SU-DHL-6 (cell line): ENCODE results near the gene CEP104.

Experiments
- H2AFZ ChIP-seq: fragments of 200-600 bp; sonication (generic); 2 replicates; pipeline ENCODE4 v1.6.1; 2014; ENCODE audit warnings: low read depth, mild to moderate bottlenecking, moderate library complexity, mixed read lengths, antibody characterized with exemption, low read length; ENCODE audit not compliant: severe bottlenecking
- H3F3A ChIP-seq: fragments of 200-600 bp; shearing (Covaris generic); 2 replicates; pipeline ENCODE4 v1.6.0; 2016; ENCODE audit warnings: antibody characterized with exemption, mild to moderate bottlenecking; ENCODE audit not compliant: insufficient read depth
- H3K27ac ChIP-seq: fragments of 200-600 bp; sonication (generic); 2 replicates; pipeline ENCODE4 v1.5.1; 2016; ENCODE audit warnings: low read depth, mild to moderate bottlenecking, low read length, moderate library complexity, mixed read lengths
- H3K27me3 ChIP-seq: fragments of 200-600 bp; sonication (generic), shearing (Covaris generic); 2 replicates; pipeline ENCODE4 v1.6.0; 2014; ENCODE audit warnings: mild to moderate bottlenecking, low read length
- H3K36me3 ChIP-seq: fragments of 200-600 bp; sonication (generic); 2 replicates; pipeline ENCODE4 v1.6.1; 2014; ENCODE audit warnings: mild to moderate bottlenecking, low read length, mixed read lengths
- H3K4me2 ChIP-seq: fragments of 300-600, 200-600 bp; shearing (Covaris generic), sonication (generic); 2 replicates; pipeline ENCODE4 v1.6.0; 2014; ENCODE audit warnings: low read length, low read depth, mild to moderate bottlenecking; ENCODE audit not compliant: poor library complexity, severe bottlenecking
- H3K4me3 ChIP-seq: fragments of 200-600 bp; sonication (generic); 2 replicates; pipeline ENCODE4 v1.5.1; 2014; ENCODE audit warnings: antibody characterized with exemption, low read length, mild to moderate bottlenecking, mixed read lengths; ENCODE audit not compliant: insufficient read depth, poor library complexity, severe bottlenecking
- H3K79me2 ChIP-seq: fragments of 200-600 bp; sonication (generic); 2 replicates; pipeline ENCODE4 v1.6.1; 2014; ENCODE audit warnings: mild to moderate bottlenecking, low read length, moderate library complexity; ENCODE audit not compliant: insufficient read depth
- H3K9ac ChIP-seq: fragments of 200-600 bp; sonication (generic); 2 replicates; pipeline ENCODE4 v1.7.0; 2014; ENCODE audit warnings: mild to moderate bottlenecking, low read length
- H3K9me2 ChIP-seq: fragments of 200-600 bp; sonication (generic); replicated peaks from 2 replicates; pipeline ENCODE4 v1.6.1; 2014; ENCODE audit warnings: low read length; ENCODE audit not compliant: insufficient read depth
- H3K9me3 ChIP-seq: fragments of 200-600 bp; sonication (generic); 2 replicates; pipeline ENCODE4 v1.6.1; 2014; ENCODE audit warnings: low read length, mixed read lengths; ENCODE audit not compliant: insufficient read depth
- H4K20me1 ChIP-seq: fragments of 200-600 bp; sonication (generic); 2 replicates; pipeline ENCODE4 v1.6.1; 2014; ENCODE audit warnings: low read depth, mild to moderate bottlenecking, antibody characterized with exemption, low read length, moderate library complexity, mixed read lengths
- EZH2phosphoT487 ChIP-seq: fragments of 200-600 bp; sonication (generic), shearing (Covaris generic); conservative IDR thresholded peaks from 2 replicates; pipeline ENCODE4 v1.6.1; 2018; ENCODE audit warnings: mild to moderate bottlenecking, antibody characterized with exemption, low read length, moderate library complexity, mixed read lengths
- TF ChIP-seq, protein P1 (sequence below): fragments of 200-600 bp; sonication (generic); IDR thresholded peaks from one replicate; pipeline ENCODE4 v1.5.1; 2017; ENCODE audit warnings: antibody characterized with exemption, mild to moderate bottlenecking, low read length, moderate library complexity; ENCODE audit not compliant: insufficient read depth, poor library complexity, severe bottlenecking

CEP104 gene

DNA sequence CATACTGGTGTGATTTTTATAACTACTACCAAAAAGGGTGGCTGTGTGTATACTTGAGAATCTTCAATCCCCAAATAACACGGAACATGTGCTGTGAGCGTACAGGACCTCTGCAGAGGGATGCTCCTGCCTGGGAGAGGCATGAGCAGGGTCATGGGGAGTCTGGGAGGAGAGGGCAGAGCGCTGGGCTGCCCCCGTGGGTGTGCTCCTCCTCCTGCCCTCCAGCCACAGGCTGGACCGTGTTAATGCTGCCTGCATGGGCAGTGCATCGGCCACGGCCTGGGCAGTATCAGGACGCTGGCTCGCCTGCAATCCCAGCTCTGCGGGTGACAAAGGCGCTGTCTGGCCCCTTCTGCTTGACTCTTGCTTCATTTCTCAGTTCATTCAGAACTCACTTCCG lies 6.2 kb downstream of the CEP104 start:
- no peak overlapping the region for H3K4me2 ChIP-seq
- peaks cover 4% of the 10 kb centered on the region; the same call in 1 of the 2 replicates for H3K79me2 ChIP-seq
- no peak overlapping the region for H2AFZ ChIP-seq
- no peak overlapping the region for H3K4me3 ChIP-seq
- H4K20me1 ChIP-seq, result no peaks in the 10 kb centered on the region
- no peaks in the 10 kb centered on the region for H3K9me2 ChIP-seq
- TF ChIP-seq, protein P1, sequence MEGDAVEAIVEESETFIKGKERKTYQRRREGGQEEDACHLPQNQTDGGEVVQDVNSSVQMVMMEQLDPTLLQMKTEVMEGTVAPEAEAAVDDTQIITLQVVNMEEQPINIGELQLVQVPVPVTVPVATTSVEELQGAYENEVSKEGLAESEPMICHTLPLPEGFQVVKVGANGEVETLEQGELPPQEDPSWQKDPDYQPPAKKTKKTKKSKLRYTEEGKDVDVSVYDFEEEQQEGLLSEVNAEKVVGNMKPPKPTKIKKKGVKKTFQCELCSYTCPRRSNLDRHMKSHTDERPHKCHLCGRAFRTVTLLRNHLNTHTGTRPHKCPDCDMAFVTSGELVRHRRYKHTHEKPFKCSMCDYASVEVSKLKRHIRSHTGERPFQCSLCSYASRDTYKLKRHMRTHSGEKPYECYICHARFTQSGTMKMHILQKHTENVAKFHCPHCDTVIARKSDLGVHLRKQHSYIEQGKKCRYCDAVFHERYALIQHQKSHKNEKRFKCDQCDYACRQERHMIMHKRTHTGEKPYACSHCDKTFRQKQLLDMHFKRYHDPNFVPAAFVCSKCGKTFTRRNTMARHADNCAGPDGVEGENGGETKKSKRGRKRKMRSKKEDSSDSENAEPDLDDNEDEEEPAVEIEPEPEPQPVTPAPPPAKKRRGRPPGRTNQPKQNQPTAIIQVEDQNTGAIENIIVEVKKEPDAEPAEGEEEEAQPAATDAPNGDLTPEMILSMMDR, result no peak
- TF ChIP-seq EZH2phosphoT487, result no peak
- no peak overlapping the region for H3K9ac ChIP-seq
- H3K27ac ChIP-seq, result no peak overlapping the region
- no peaks in the 10 kb centered on the region; the same call in 1 of the 2 replicates for H3F3A ChIP-seq
- no peaks in the 10 kb centered on the region for H3K9me3 ChIP-seq
- no peaks in the 10 kb centered on the region for H3K36me3 ChIP-seq
- no peaks in the 10 kb centered on the region for H3K27me3 ChIP-seq

DNA sequence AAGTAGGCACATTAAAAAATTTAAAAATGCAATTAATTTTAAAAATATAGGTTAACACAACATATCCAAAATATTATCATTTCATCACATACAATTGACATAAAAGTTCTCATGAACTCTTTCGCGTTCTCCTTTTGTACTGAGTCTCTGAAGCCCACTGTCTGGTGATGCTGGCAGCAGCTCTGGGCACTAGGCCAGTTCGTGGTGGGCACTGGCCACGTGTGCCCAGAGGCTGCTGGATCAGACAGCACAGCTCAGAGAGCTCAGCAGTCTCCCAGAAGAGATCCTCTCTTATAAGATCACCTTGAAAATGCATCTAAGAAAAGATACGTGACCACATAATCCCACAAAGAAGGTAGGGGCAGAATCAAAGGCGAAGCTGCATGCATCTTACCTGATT lies 9.9 kb downstream of the CEP104 start:
- Histone ChIP-seq H3K27ac (no peak overlapping the region), H3K4me2 (no peak overlapping the region), H2AFZ (no peak overlapping the region), H3K9me3 (no peaks in the 10 kb centered on the region), H3K9me2 (no peaks in the 10 kb centered on the region), H3K36me3 (no peaks in the 10 kb centered on the region), H3F3A (no peaks in the 10 kb centered on the region), H3K4me3 (no peak overlapping the region), H3K9ac (no peak overlapping the region), H3K79me2 (no peaks in the 10 kb centered on the region), H4K20me1 (no peaks in the 10 kb centered on the region), H3K27me3 (no peaks in the 10 kb centered on the region)
- TF ChIP-seq, protein P1, result no peak
- no peak for TF ChIP-seq EZH2phosphoT487

DNA sequence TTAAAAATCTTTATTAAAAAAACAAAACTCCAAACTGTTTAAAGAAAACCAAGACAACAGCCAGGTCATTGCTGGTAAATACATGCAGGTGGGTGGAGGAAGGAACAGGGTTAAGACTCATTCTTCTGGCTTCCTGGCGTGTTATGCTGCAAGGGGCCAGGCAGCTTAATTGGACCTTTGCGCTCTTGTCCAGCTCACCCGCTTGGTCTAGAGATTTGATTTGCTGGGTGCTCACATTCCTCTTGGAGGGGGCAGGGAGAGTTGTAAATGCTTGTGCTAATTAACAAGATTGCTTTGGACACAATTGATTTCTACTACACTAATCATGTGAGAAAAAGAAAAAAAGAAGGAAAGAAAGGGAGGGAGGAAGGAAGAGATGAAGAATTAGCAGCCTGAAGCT lies 10.5 kb downstream of the CEP104 start:
- Histone ChIP-seq H4K20me1 (no peaks in the 10 kb centered on the region), H3K4me3 (no peak overlapping the region), H3K27ac (no peak overlapping the region), H3K36me3 (no peaks in the 10 kb centered on the region), H3K9ac (no peak overlapping the region), H3K4me2 (no peak overlapping the region), H3K9me3 (no peaks in the 10 kb centered on the region), H2AFZ (no peak overlapping the region), H3K27me3 (no peaks in the 10 kb centered on the region), H3K79me2 (no peaks in the 10 kb centered on the region), H3F3A (no peaks in the 10 kb centered on the region), H3K9me2 (no peaks in the 10 kb centered on the region)
- TF ChIP-seq, protein P1, result no peak
- TF ChIP-seq EZH2phosphoT487, result no peak
